ENCODE measurements around the gene AOPEP.

Gene AOPEP

DNA sequence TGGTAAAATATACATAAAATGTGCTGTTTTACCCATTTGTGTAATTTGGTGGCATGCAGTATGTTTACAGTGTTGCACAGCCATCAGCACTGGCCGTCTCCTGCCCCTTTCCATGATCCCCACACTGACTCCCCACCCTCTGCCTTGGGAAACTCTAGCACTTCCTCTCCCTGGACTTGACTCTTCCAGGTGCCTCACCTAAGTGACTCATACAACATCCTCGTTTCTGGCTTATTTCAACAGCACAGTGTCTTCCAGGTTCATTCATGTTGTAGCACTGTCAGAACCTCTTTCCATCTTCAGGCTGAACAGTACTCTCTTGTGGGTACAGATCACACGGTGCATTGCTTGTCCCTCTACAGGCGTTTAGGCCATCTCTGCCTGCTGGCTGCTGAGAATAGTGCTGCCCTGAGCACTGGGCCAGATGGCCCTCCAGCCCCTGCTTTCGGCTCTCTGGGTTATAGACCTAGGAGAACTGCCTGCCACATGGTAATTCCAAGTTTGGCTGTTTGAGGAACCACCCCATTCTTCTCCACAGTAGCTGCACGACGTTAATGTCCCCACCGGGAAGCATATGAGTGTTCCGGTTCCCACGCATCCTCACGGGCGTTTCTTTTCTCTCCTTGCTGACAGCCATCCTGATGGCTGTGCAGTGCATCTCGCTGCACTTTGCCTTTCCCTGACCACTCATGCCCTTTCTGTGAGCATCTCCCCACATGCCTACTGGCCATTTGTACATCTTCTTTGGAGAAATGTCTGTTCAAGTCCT lies 379.2 kb downstream of the AOPEP start:
- H3K4me1 ChIP-seq (ENCODE audit: control insufficient read depth, insufficient read depth, low read length): no peaks in the 10 kb centered on the region
- no peak overlapping the region for H3K27ac ChIP-seq (ENCODE audit: extremely low read depth, low read depth, low read length)
- H3K36me3 ChIP-seq (ENCODE audit: control insufficient read depth in 2 of 2, insufficient read depth in 1 of 2, low read length in 2 of 2): peaks cover 0 to 34% of the 10 kb centered on the region in 2 experiments; a peak in 1 of 3 replicates
- no peak for TF ChIP-seq TCF7L2 (IDR thresholded peaks at IDR 0.05; ENCODE audit: borderline replicate concordance, low read depth, low read length)
- TF ChIP-seq ZNF514 (tag by site-specific recombination; IDR thresholded peaks at IDR 0.05): no peak
- no peak for TF ChIP-seq MZF1 (tag by site-specific recombination; IDR thresholded peaks at IDR 0.05; ENCODE audit: borderline replicate concordance)
- TF ChIP-seq, protein P1, sequence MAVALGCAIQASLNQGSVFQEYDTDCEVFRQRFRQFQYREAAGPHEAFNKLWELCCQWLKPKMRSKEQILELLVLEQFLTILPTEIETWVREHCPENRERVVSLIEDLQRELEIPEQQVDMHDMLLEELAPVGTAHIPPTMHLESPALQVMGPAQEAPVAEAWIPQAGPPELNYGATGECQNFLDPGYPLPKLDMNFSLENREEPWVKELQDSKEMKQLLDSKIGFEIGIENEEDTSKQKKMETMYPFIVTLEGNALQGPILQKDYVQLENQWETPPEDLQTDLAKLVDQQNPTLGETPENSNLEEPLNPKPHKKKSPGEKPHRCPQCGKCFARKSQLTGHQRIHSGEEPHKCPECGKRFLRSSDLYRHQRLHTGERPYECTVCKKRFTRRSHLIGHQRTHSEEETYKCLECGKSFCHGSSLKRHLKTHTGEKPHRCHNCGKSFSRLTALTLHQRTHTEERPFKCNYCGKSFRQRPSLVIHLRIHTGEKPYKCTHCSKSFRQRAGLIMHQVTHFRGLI (tag by site-specific recombination; IDR thresholded peaks at IDR 0.05): no peak
- no peak for TF ChIP-seq ZNF792 (tag by site-specific recombination; IDR thresholded peaks at IDR 0.05)
- no peak for TF ChIP-seq ZNF544 (tag by site-specific recombination; IDR thresholded peaks at IDR 0.05)
- no peak for TF ChIP-seq ZSCAN16 (tag by site-specific recombination; IDR thresholded peaks at IDR 0.05)
- no peak for TF ChIP-seq ZNF626 (tag by site-specific recombination; IDR thresholded peaks at IDR 0.05)
- no peak for TF ChIP-seq ZNF23 (tag by site-specific recombination; IDR thresholded peaks at IDR 0.05; ENCODE audit: borderline replicate concordance)
- no peak for TF ChIP-seq KLF7 (tag by site-specific recombination; IDR thresholded peaks at IDR 0.05; ENCODE audit: borderline replicate concordance)
- TF ChIP-seq GLI4 (tag by site-specific recombination; IDR thresholded peaks at IDR 0.05): no peak
- no peak for TF ChIP-seq ZNF146 (tag by site-specific recombination; IDR thresholded peaks at IDR 0.05)
- no peak for TF ChIP-seq HOXA7 (CRISPR knock-in tag; IDR thresholded peaks at IDR 0.05; ENCODE audit: borderline replicate concordance)
- no peak for TF ChIP-seq BCL11B (tag by site-specific recombination; IDR thresholded peaks at IDR 0.05; ENCODE audit: low read depth)
- TF ChIP-seq ZNF37A (tag by site-specific recombination; IDR thresholded peaks at IDR 0.05): no peak
- no peak for TF ChIP-seq ZNF658 (tag by site-specific recombination; IDR thresholded peaks at IDR 0.05)
- TF ChIP-seq ZNF549 (tag by site-specific recombination; IDR thresholded peaks at IDR 0.05): no peak
- CTCF ChIA-PET: interaction anchor here (0.7 kb wide), 1 partner anchor 864 kb away, joined by 3 read pairs; no protein-coding TSS in a partner anchor
- H3K9me3 ChIP-seq (ENCODE audit: control insufficient read depth, insufficient read depth, low read depth, low read length): no peaks in the 10 kb centered on the region
- POLR2A ChIA-PET: no interaction called here
- H3K4me3 ChIP-seq (ENCODE audit: low read depth, low read length): no peak overlapping the region

DNA sequence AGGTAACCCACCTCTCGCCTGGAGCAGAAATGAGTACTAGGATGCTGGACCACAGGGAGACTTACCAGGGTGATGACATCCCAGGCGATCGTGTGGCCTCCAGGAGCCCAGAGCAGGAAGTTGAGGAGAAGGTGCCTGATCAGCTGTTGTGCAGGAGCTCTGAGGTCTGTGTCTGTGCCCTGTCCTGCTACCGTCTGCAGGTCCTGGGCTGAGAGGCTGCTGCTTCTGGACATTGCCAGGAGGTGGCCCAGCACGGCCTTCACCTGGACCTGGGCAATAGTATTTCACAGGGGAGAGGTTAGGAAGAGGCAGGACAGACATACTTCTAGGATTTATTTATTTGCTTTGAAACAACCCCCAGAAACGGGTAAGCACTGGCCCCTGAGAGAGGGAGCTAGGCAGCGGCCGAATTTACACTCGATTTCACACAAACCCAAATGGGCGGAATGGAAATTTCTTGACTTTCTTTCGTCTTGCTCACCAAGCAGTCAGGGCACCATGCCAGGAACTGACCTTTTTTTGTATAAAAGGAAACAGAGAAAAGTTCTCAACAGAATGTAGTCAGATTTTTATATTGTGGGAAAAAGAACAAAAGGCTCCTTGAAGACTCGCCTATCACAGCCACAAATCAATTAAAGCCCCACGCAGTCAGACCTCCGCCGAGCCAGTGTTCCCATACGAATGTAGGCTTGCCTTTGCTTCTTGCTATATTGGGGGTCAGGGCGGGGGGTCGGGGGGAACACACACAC lies 380.7 kb downstream of the AOPEP start:
- POLR2A ChIA-PET: no interaction called here
- CTCF ChIA-PET: interaction anchor here (0.6 to 1.3 kb wide), 2 partner anchors 21 to 61 kb away, joined by 3 read pairs; no protein-coding TSS in a partner anchor
- Histone ChIP-seq H3K9me3 (ENCODE audit: control insufficient read depth, insufficient read depth, low read depth, low read length) (no peaks in the 10 kb centered on the region), H3K4me3 (ENCODE audit: low read depth, low read length) (no peak overlapping the region), H3K4me1 (ENCODE audit: control insufficient read depth, insufficient read depth, low read length) (no peaks in the 10 kb centered on the region), H3K36me3 (ENCODE audit: control insufficient read depth in 2 of 2, insufficient read depth in 1 of 2, low read length in 2 of 2) (peaks cover 0 to 35% of the 10 kb centered on the region in 2 experiments; a peak in 1 of 3 replicates), H3K27ac (ENCODE audit: extremely low read depth, low read depth, low read length) (no peak overlapping the region)
- no peak for TF ChIP-seq AEBP2 (tag by site-specific recombination; IDR thresholded peaks at IDR 0.05; ENCODE audit: borderline replicate concordance)
- TF ChIP-seq GLIS1 (tag by site-specific recombination; IDR thresholded peaks at IDR 0.05): no peak
- no peak for TF ChIP-seq ZNF24 (tag by site-specific recombination; IDR thresholded peaks at IDR 0.05)
- TF ChIP-seq ZNF311 (tag by site-specific recombination; IDR thresholded peaks at IDR 0.05; ENCODE audit: borderline replicate concordance): no peak
- TF ChIP-seq, protein P2, sequence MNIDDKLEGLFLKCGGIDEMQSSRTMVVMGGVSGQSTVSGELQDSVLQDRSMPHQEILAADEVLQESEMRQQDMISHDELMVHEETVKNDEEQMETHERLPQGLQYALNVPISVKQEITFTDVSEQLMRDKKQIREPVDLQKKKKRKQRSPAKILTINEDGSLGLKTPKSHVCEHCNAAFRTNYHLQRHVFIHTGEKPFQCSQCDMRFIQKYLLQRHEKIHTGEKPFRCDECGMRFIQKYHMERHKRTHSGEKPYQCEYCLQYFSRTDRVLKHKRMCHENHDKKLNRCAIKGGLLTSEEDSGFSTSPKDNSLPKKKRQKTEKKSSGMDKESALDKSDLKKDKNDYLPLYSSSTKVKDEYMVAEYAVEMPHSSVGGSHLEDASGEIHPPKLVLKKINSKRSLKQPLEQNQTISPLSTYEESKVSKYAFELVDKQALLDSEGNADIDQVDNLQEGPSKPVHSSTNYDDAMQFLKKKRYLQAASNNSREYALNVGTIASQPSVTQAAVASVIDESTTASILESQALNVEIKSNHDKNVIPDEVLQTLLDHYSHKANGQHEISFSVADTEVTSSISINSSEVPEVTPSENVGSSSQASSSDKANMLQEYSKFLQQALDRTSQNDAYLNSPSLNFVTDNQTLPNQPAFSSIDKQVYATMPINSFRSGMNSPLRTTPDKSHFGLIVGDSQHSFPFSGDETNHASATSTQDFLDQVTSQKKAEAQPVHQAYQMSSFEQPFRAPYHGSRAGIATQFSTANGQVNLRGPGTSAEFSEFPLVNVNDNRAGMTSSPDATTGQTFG (tag by site-specific recombination; IDR thresholded peaks at IDR 0.05; ENCODE audit: borderline replicate concordance): no peak
- TF ChIP-seq ZNF112 (tag by site-specific recombination; IDR thresholded peaks at IDR 0.05): no peak
- TF ChIP-seq GFI1B (tag by site-specific recombination; IDR thresholded peaks at IDR 0.05): no peak
- no peak for TF ChIP-seq ZNF529 (tag by site-specific recombination; IDR thresholded peaks at IDR 0.05; ENCODE audit: insufficient replicate concordance)

Measured in HEK293 (cell line).